Testis (tissue), 3 donors: ENCODE data around the gene TTC28. TPM values are rescaled to one million over a fixed set of nuclear protein-coding genes. Genes with fewer than 3 reads are reported as not detected.

Experiments used
- DNase-seq: peaks from one replicate; pipeline ENCODE4 v3.0.0-alpha.2; 2019
- H3K27ac ChIP-seq, 2 donors: fragments of 200-600 bp; sonication (generic); one replicate each; pipeline ENCODE4 v1.5.1; 2019
- H3K27me3 ChIP-seq: fragments of 200-600 bp; sonication (generic); one replicate; pipeline ENCODE4 v1.5.1; 2019
- H3K36me3 ChIP-seq: fragments of 200-600 bp; sonication (generic); one replicate; pipeline ENCODE4 v1.5.1; 2017; ENCODE audit warnings: low read depth; ENCODE audit errors: missing control alignments
- H3K4me1 ChIP-seq: fragments of 200-600 bp; sonication (generic); one replicate; pipeline ENCODE4 v1.5.1; 2019
- H3K4me3 ChIP-seq, 2 donors: fragments of 200-600 bp; sonication (generic); one replicate each; pipeline ENCODE4 v1.5.1; 2017 to 2019
- H3K9me3 ChIP-seq: fragments of 200-600 bp; sonication (generic); one replicate; pipeline ENCODE4 v1.5.1; 2017
- CTCF ChIP-seq, 3 experiments: fragments of 450-650 bp in 2 of 3; fragments of 200-600 bp in 1 of 3; sonication (generic) in 1 of 3; IDR thresholded peaks; one replicate each; pipeline ENCODE4 v1.5.1; 2016 to 2019; ENCODE audit warnings: antibody characterized with exemption in 3 of 3, mild to moderate bottlenecking in 2 of 3, moderate library complexity in 1 of 3
- POLR2A ChIP-seq: fragments of 450-650 bp; IDR thresholded peaks from one replicate; pipeline ENCODE4 v1.6.1; 2017; ENCODE audit warnings: antibody characterized with exemption, mild to moderate bottlenecking, moderate library complexity
- WGBS, 2 donors: methylation state at CpG; one replicate each; pipeline ENCODE4 v1.1.5; 2018; 5-methylcytosine and 5-hydroxymethylcytosine counted together
- intact Hi-C: fragments of 100-400 bp; cut with DNase I; formaldehyde crosslinking; loops from one replicate; pipeline ENCODE4 v1.15.1; 2023; ENCODE audit warnings: low total_unique reads
- polyA plus RNA-seq: library from polyadenylated mRNA; stranded (reverse); fragments of 350-450 nt; fragmentation: Illumina TruSeq; extraction: RNeasy Lipid Tissue Mini Kit (QIAGEN cat#74804); gene quantifications from one replicate; pipeline ENCODE4 v1.2.3, GENCODE V29; 2014; ENCODE audit warnings: low read depth, low replicate concordance; ENCODE audit not compliant: insufficient read depth
- total RNA-seq, 2 donors: library from RNA; depleted of rRNA; stranded (reverse); fragments of >200 nt; gene quantifications; one replicate each; pipeline ENCODE4 v1.2.3, GENCODE V29; 2016

TTC28 gene
- total and polyA plus RNA-seq, 3 donors from 2014 or later = 29.4 to 121 (median 75.5) TPM

GRCh38 chr22:28015676-28016601 lies 663.7 kb downstream of the TTC28 start:
- intact Hi-C loops = no loop called here
- no peaks in the 10 kb centered on the region for H3K9me3 ChIP-seq
- H3K27ac ChIP-seq = no peak overlapping the region
- 79 to 83% methylated on average over 16 of the region's 16 CpGs for WGBS, 2 donors
- H3K4me1 ChIP-seq = peaks cover 10% of the 10 kb centered on the region
- TF ChIP-seq CTCF (IDR thresholded peaks at IDR 0.05) = no peak
- TF ChIP-seq POLR2A = no peak
- H3K36me3 ChIP-seq = no peaks in the 10 kb centered on the region
- no peaks in the 10 kb centered on the region for H3K27me3 ChIP-seq
- H3K4me3 ChIP-seq = no peak overlapping the region
- no peak for DNase-seq

GRCh38 chr22:28015046-28015425 lies 664.6 kb downstream of the TTC28 start:
- peaks cover 2% of the 10 kb centered on the region for H3K4me1 ChIP-seq
- H3K36me3 ChIP-seq = no peaks in the 10 kb centered on the region
- no peaks in the 10 kb centered on the region for H3K9me3 ChIP-seq
- TF ChIP-seq POLR2A (no peak), CTCF (IDR thresholded peaks at IDR 0.05) (no peak)
- WGBS, 2 donors = 76 to 78% methylated on average over 2 of the region's 2 CpGs
- H3K27ac ChIP-seq = no peak overlapping the region
- DNase-seq = no peak
- no peaks in the 10 kb centered on the region for H3K27me3 ChIP-seq
- no peak overlapping the region for H3K4me3 ChIP-seq
- intact Hi-C loops = no loop called here

- DNase-seq = no peak
- intact Hi-C loops = no loop called here
- TF ChIP-seq CTCF (IDR thresholded peaks at IDR 0.05) = no peak
- no peak for TF ChIP-seq POLR2A
- Histone ChIP-seq H3K9me3 (no peaks in the 10 kb centered on the region), H3K4me1 (no peaks in the 10 kb centered on the region), H3K27ac (no peak overlapping the region), H3K27me3 (no peaks in the 10 kb centered on the region), H3K36me3 (no peaks in the 10 kb centered on the region), H3K4me3 (no peak overlapping the region)
- 91 to 97% methylated on average over 15 to 18 of the region's 18 CpGs for WGBS, 2 donors
Observed at GRCh38 chr22:28014211-28015045, 665.2 kb downstream of the TTC28 start.

- no peak overlapping the region for H3K4me3 ChIP-seq
- H3K9me3 ChIP-seq = no peaks in the 10 kb centered on the region
- no peaks in the 10 kb centered on the region for H3K36me3 ChIP-seq
- intact Hi-C loops = no loop called here
- no peaks in the 10 kb centered on the region for H3K27me3 ChIP-seq
- no peak overlapping the region for H3K27ac ChIP-seq
- WGBS, 2 donors = 84 to 93% methylated on average over 3 to 12 of the region's 12 CpGs
- no peak for TF ChIP-seq CTCF (IDR thresholded peaks at IDR 0.05)
- TF ChIP-seq POLR2A = no peak
- DNase-seq = no peak
- no peaks in the 10 kb centered on the region for H3K4me1 ChIP-seq
Observed at GRCh38 chr22:28013611-28014010, 666.0 kb downstream of the TTC28 start.
